Neural progenitor cell (in vitro differentiated cells): ENCODE measurements around the gene SRBD1. TPM values are rescaled to one million over a fixed set of nuclear protein-coding genes. Genes with fewer than 3 reads are reported as not detected.

Source experiments
- DNase-seq: peaks from one replicate; pipeline ENCODE4 v3.0.0-alpha.2; 2016; ENCODE audit warnings: low spot score
- H2AFZ ChIP-seq: fragments of 200-600 bp; sonication (generic); replicated peaks from 2 replicates; pipeline ENCODE4 v1.6.1; 2016; ENCODE audit warnings: antibody characterized with exemption
- H3F3A ChIP-seq: fragments of 200-600 bp; sonication (generic); 2 replicates; pipeline ENCODE4 v1.6.1; 2016; ENCODE audit warnings: antibody characterized with exemption, low read depth
- H3K27ac ChIP-seq: fragments of 200-600 bp; sonication (generic); 2 replicates; pipeline ENCODE4 v1.5.1; 2016; ENCODE audit warnings: mild to moderate bottlenecking
- H3K27me3 ChIP-seq: fragments of 200-600 bp; sonication (generic); 2 replicates; pipeline ENCODE4 v1.6.1; 2016; ENCODE audit warnings: mild to moderate bottlenecking, moderate library complexity
- H3K36me3 ChIP-seq: fragments of 200-600 bp; sonication (generic); 2 replicates; pipeline ENCODE4 v1.5.1; 2016
- H3K4me1 ChIP-seq: fragments of 200-600 bp; sonication (generic); 2 replicates; pipeline ENCODE4 v1.6.1; 2016; ENCODE audit warnings: mixed run types
- H3K4me2 ChIP-seq: fragments of 200-600 bp; sonication (generic); 2 replicates; pipeline ENCODE4 v1.6.1; 2016
- H3K4me3 ChIP-seq: fragments of 200-600 bp; sonication (generic); 2 replicates; pipeline ENCODE4 v1.5.1; 2016
- H3K79me2 ChIP-seq: fragments of 200-600 bp; sonication (generic); 2 replicates; pipeline ENCODE4 v1.6.1; 2016; ENCODE audit warnings: low read depth
- H3K9ac ChIP-seq: fragments of 200-600 bp; sonication (generic); 2 replicates; pipeline ENCODE4 v1.6.1; 2016
- H3K9me3 ChIP-seq: fragments of 200-600 bp; sonication (generic); 2 replicates; pipeline ENCODE4 v1.5.1; 2016; ENCODE audit warnings: low read depth
- H4K20me1 ChIP-seq: fragments of 200-600 bp; sonication (generic); 2 replicates; pipeline ENCODE4 v1.6.1; 2016; ENCODE audit warnings: low read depth
- H3K27ac Mint-ChIP-seq: 3 replicates; pipeline ENCODE4 v1.8.0; 2021; ENCODE audit warnings: mixed read lengths
- H3K27me3 Mint-ChIP-seq: 2 replicates; pipeline ENCODE4 v1.8.0; 2022; ENCODE audit warnings: low read depth, mild to moderate bottlenecking, inconsistent platforms, moderate library complexity, mixed read lengths; ENCODE audit not compliant: insufficient read depth
- H3K36me3 Mint-ChIP-seq: 3 replicates; pipeline ENCODE4 v1.8.0; 2021; ENCODE audit warnings: mixed read lengths
- H3K4me1 Mint-ChIP-seq: 3 replicates; pipeline ENCODE4 v1.8.0; 2021; ENCODE audit warnings: mixed read lengths
- H3K4me3 Mint-ChIP-seq: 3 replicates; pipeline ENCODE4 v1.8.0; 2021; ENCODE audit warnings: mild to moderate bottlenecking, moderate library complexity, mixed read lengths
- H3K9me3 Mint-ChIP-seq: 3 replicates; pipeline ENCODE4 v1.8.0; 2020; ENCODE audit warnings: mixed read lengths
- CTCF ChIP-seq: fragments of 200-600 bp; sonication (generic); IDR thresholded peaks from 2 replicates; pipeline ENCODE4 v1.5.1; 2017; ENCODE audit warnings: antibody characterized with exemption, mild to moderate bottlenecking
- EZH2 ChIP-seq: fragments of 200-600 bp; sonication (generic); IDR thresholded peaks from 2 replicates; pipeline ENCODE4 v1.6.1; 2017; ENCODE audit warnings: antibody characterized with exemption, mild to moderate bottlenecking, moderate library complexity
- EZH2phosphoT487 ChIP-seq: fragments of 200-600 bp; sonication (generic); IDR thresholded peaks from 2 replicates; pipeline ENCODE4 v1.6.1; 2017; ENCODE audit warnings: antibody characterized with exemption
- total RNA-seq: library from RNA; depleted of rRNA; stranded (reverse); fragments of >200 nt; gene quantifications from 2 replicates; pipeline ENCODE4 v1.2.3, GENCODE V29; 2015; ENCODE audit warnings: low replicate concordance

Gene SRBD1
- total RNA-seq, 1 donor from 2014 or later: 37.2 TPM

GRCh38 chr2:45598545-45598944 lies 12.5 kb downstream of the SRBD1 start:
- H3K9me3 Mint-ChIP-seq: no peaks in the 10 kb centered on the region

DNA sequence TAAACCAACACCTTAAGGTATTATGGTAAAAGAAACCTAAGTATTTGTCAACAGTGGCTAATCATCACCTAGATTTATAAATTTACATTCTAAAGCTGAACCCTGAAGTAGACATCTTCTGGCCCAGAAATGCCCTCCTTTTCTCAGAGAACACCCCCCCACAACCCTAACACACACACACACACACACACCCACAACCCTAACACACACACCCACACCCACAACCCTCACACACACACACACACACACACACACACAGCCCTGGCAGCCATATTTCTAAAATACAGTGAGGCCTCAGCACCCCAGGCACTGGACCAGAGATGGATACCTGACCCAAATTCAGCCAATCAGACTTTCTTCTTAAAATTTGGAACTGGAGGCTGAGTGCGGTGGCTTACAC lies 14.3 kb downstream of the SRBD1 start:
- Histone ChIP-seq H3K79me2 (peaks cover 29% of the 10 kb centered on the region), H2AFZ (no peak overlapping the region), H3K4me1 (no peaks in the 10 kb centered on the region), H3K9me3 (no peaks in the 10 kb centered on the region), H3F3A (no peaks in the 10 kb centered on the region), H3K9ac (no peak overlapping the region), H3K27me3 (no peaks in the 10 kb centered on the region), H3K27ac (no peak overlapping the region), H4K20me1 (peaks cover 16% of the 10 kb centered on the region), H3K36me3 (peaks cover 14% of the 10 kb centered on the region), H3K4me2 (no peak overlapping the region), H3K4me3 (no peak overlapping the region)
- Mint-ChIP-seq H3K4me3 (no peak overlapping the region), H3K27ac (no peak overlapping the region), H3K4me1 (peaks cover 3% of the 10 kb centered on the region), H3K9me3 (no peaks in the 10 kb centered on the region), H3K27me3 (no peaks in the 10 kb centered on the region), H3K36me3 (peaks cover 31% of the 10 kb centered on the region)
- TF ChIP-seq EZH2phosphoT487 (no peak), EZH2 (no peak), CTCF (no peak)
- no peak for DNase-seq

More at GRCh38 chr2:45598545-45598944, 12.5 kb downstream of the SRBD1 start:
- Histone ChIP-seq H3K79me2 (peaks cover 15% of the 10 kb centered on the region), H3K9me3 (no peaks in the 10 kb centered on the region), H2AFZ (no peak overlapping the region), H3K4me1 (no peaks in the 10 kb centered on the region), H3K4me3 (no peak overlapping the region), H3K27me3 (no peaks in the 10 kb centered on the region), H3F3A (no peaks in the 10 kb centered on the region), H3K9ac (no peak overlapping the region), H3K27ac (no peak overlapping the region), H3K4me2 (no peak overlapping the region), H3K36me3 (peaks cover 14% of the 10 kb centered on the region), H4K20me1 (peaks cover 11% of the 10 kb centered on the region)
- H3K36me3 Mint-ChIP-seq: peaks cover 23% of the 10 kb centered on the region
- TF ChIP-seq EZH2phosphoT487 (no peak), CTCF (no peak), EZH2 (no peak)
- H3K4me3 Mint-ChIP-seq: no peak overlapping the region
- H3K27me3 Mint-ChIP-seq: no peaks in the 10 kb centered on the region
- H3K4me1 Mint-ChIP-seq: peaks cover 3% of the 10 kb centered on the region
- no peak overlapping the region for H3K27ac Mint-ChIP-seq
- DNase-seq: no peak

DNA sequence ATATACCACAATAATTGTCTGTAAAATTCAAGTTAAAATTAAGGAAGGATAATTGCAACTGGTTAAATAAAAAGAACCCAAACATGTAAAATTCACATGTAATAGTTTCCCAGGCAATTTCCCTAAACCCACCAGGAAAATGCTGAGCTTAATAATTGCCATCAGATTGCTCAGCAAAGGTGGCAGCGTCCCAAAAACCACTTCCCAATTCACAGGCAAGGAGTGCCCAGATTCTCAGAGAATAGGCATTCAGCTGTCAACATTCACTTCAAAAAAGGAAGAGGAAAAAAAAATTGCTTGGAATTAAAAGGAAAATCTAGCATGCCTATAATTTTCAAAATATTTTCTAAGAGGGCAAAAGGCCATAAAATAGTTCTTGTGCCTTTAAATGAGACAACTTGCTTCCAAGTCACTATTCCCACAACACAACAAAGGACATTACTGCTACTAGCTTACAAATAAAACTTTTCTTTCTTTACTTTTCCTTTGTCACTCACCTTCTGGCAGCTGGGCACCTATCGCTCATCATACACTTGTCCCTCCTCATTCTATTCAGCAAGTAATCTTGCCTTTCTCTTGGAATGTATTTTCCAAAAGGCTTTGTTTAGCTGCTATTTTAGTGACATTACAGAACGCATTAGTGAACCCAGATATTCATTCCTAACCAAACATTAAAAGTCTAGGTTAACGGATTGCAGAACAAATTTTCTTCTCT lies 15.2 kb downstream of the SRBD1 start:
- peaks cover 38% of the 10 kb centered on the region for H3K79me2 ChIP-seq
- peaks cover 3% of the 10 kb centered on the region for H3K4me1 Mint-ChIP-seq
- no peak overlapping the region for H3K27ac ChIP-seq
- H3K4me1 ChIP-seq: no peaks in the 10 kb centered on the region
- no peak overlapping the region for H2AFZ ChIP-seq
- H3K4me2 ChIP-seq: no peak overlapping the region
- no peak for DNase-seq
- H3K9me3 Mint-ChIP-seq: no peaks in the 10 kb centered on the region
- no peaks in the 10 kb centered on the region for H3F3A ChIP-seq
- peaks cover 7% of the 10 kb centered on the region for H3K36me3 ChIP-seq
- H3K27me3 Mint-ChIP-seq: no peaks in the 10 kb centered on the region
- H4K20me1 ChIP-seq: peaks cover 16% of the 10 kb centered on the region
- no peak overlapping the region for H3K9ac ChIP-seq
- no peaks in the 10 kb centered on the region for H3K9me3 ChIP-seq
- H3K27me3 ChIP-seq: no peaks in the 10 kb centered on the region
- no peak overlapping the region for H3K27ac Mint-ChIP-seq
- H3K36me3 Mint-ChIP-seq: peaks cover 35% of the 10 kb centered on the region
- no peak overlapping the region for H3K4me3 ChIP-seq
- TF ChIP-seq CTCF (no peak), EZH2phosphoT487 (no peak), EZH2 (no peak)
- no peak overlapping the region for H3K4me3 Mint-ChIP-seq
